Tibial nerve (tissue), 3 donors: Measurements from ENCODE around the gene MPC2.

Source experiments
- CTCF ChIP-seq, 5 experiments: fragments of 200-600 bp in 3 of 5; fragments of 450-650 bp in 2 of 5; sonication (generic) in 3 of 5; IDR thresholded peaks; one replicate each; pipeline ENCODE4 v1.5.1; 2016 to 2019; ENCODE audit warnings: antibody characterized with exemption in 5 of 5, mild to moderate bottlenecking in 3 of 5, moderate library complexity in 2 of 5
- POLR2A ChIP-seq, 2 donors: fragments of 450-650 bp; IDR thresholded peaks; one replicate each; pipeline ENCODE4 v1.6.1; 2017; ENCODE audit warnings: antibody characterized with exemption in 2 of 2, mild to moderate bottlenecking in 2 of 2, moderate library complexity in 2 of 2

GRCh38 chr1:167943541-167943940 lies 6.7 kb upstream of the MPC2 start:
- TF ChIP-seq POLR2A (IDR thresholded peaks at IDR 0.05), result no peak
- TF ChIP-seq CTCF (IDR thresholded peaks at IDR 0.05), result no peak
